ENCODE results near the gene FNBP1.

Gene FNBP1

GRCh38 chr9:129849901-129850300 is 193.1 kb downstream of the FNBP1 start:
- no peak for DNase-seq

GRCh38 chr9:129848712-129849441 is 194.1 kb downstream of the FNBP1 start:
- no peak for DNase-seq

GRCh38 chr9:129845373-129845772 is 197.6 kb downstream of the FNBP1 start:
- DNase-seq = no peak

GRCh38 chr9:129841071-129841470 is 201.9 kb downstream of the FNBP1 start:
- no peak for DNase-seq

- peak; percentile 86 for DNase-seq
These were observed 203.0 kb downstream of the FNBP1 start for GRCh38 chr9:129840034-129840433.

- DNase-seq = no peak
These were observed 203.5 kb downstream of the FNBP1 start for GRCh38 chr9:129839324-129840023.

- DNase-seq = no peak
These were observed 204.2 kb downstream of the FNBP1 start for GRCh38 chr9:129838707-129839259.

Data from NCI-H1417 treated with DMSO at 0.1 percent for 48 hours (cell line).